Colonic mucosa (tissue), 4 donors: ENCODE data around the gene DTX3. TPM values are rescaled to one million over a fixed set of nuclear protein-coding genes. Genes with fewer than 3 reads are reported as not detected.
"Not testable (repeated sequence)": the region's sequence is repeated elsewhere in the genome, so short reads cannot be mapped to it uniquely, and the experiment has no call there.

ENCODE experiments used
- DNase-seq: peaks from one replicate; pipeline ENCODE4 v3.0.0-alpha.2; 2020
- H3K27ac ChIP-seq: fragments of 200-600 bp; one replicate; pipeline ENCODE4 v1.8.0; 2021
- H3K27me3 ChIP-seq: fragments of 200-600 bp; one replicate; pipeline ENCODE4 v1.8.0; 2021
- H3K36me3 ChIP-seq: fragments of 200-600 bp; one replicate; pipeline ENCODE4 v1.8.0; 2021
- H3K4me1 ChIP-seq: fragments of 200-600 bp; one replicate; pipeline ENCODE4 v1.8.0; 2021; ENCODE audit warnings: mild to moderate bottlenecking
- H3K4me3 ChIP-seq: fragments of 200-600 bp; one replicate; pipeline ENCODE4 v1.8.0; 2021
- H3K9ac ChIP-seq, 2 donors: one replicate each; pipeline ENCODE4 v1.7.0; 2013; ENCODE audit warnings: control low read depth in 2 of 2, low read depth in 2 of 2, low read length in 2 of 2
- H3K9me3 ChIP-seq: fragments of 200-600 bp; one replicate; pipeline ENCODE4 v1.8.0; 2021
- intact Hi-C: fragments of 100-400 bp; cut with DNase I; formaldehyde crosslinking; loops from one replicate; pipeline ENCODE4 v1.14.1; 2022
- total RNA-seq, 2 donors: library from RNA; stranded (reverse); fragmentation: NEBNext Ultra II Directional in 1 of 2; extraction: Animal tissue kit (Norgen Biotek cat#: 25700) in 1 of 2; gene quantifications; one replicate each; pipeline ENCODE4 v1.2.1, GENCODE V29; 2021
- TF ChIP-seq, protein P1 (sequence below): fragments of 200-600 bp; IDR thresholded peaks from one replicate; pipeline ENCODE4 v1.8.0; 2022; ENCODE audit warnings: antibody characterized with exemption, mild to moderate bottlenecking
- donor health status: healthy.
- donor health status: DM: no; HTN: no; CAD: no.
- donor health status: DM: no; HTN: no; CAD: no.

DTX3 gene
- total RNA-seq, 2 donors from 2014 or later: 3.4 to 7.4 TPM

DNA sequence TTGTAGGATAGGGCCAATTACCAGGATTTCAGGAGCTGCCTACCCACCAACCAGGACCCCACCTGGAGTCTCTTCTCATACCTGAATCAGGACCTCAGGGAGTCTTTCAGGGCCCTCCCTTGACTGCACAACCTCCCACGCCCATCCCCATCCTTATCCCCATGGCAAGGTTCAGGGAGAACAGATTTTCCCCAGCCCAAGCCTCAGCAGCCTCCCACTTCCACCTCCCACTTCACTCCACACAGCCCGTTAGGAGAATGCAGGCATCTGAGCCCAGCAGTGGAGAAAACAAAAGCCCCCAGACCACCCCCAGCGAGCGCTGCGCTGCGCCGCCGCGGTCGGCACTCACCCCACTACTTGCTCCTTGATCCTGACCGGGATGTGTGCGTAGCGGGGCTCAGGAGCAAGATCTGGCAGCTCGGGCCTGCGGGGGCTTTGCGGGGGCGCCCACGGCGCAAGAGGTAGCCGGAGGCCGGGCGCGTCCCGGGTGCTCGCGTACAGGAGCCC is 27.0 kb downstream of the DTX3 start:
- H3K9me3 ChIP-seq: no peaks in the 10 kb centered on the region
- TF ChIP-seq, protein P1, sequence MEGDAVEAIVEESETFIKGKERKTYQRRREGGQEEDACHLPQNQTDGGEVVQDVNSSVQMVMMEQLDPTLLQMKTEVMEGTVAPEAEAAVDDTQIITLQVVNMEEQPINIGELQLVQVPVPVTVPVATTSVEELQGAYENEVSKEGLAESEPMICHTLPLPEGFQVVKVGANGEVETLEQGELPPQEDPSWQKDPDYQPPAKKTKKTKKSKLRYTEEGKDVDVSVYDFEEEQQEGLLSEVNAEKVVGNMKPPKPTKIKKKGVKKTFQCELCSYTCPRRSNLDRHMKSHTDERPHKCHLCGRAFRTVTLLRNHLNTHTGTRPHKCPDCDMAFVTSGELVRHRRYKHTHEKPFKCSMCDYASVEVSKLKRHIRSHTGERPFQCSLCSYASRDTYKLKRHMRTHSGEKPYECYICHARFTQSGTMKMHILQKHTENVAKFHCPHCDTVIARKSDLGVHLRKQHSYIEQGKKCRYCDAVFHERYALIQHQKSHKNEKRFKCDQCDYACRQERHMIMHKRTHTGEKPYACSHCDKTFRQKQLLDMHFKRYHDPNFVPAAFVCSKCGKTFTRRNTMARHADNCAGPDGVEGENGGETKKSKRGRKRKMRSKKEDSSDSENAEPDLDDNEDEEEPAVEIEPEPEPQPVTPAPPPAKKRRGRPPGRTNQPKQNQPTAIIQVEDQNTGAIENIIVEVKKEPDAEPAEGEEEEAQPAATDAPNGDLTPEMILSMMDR: no peak
- H3K36me3 ChIP-seq: no peaks in the 10 kb centered on the region
- H3K4me1 ChIP-seq: peaks cover 3% of the 10 kb centered on the region
- no peak overlapping the region for H3K9ac ChIP-seq
- no peak for DNase-seq
- no peak overlapping the region for H3K27ac ChIP-seq
- intact Hi-C loops: no loop called here
- peaks cover 56% of the 10 kb centered on the region for H3K27me3 ChIP-seq
- H3K4me3 ChIP-seq: no peak overlapping the region

DNA sequence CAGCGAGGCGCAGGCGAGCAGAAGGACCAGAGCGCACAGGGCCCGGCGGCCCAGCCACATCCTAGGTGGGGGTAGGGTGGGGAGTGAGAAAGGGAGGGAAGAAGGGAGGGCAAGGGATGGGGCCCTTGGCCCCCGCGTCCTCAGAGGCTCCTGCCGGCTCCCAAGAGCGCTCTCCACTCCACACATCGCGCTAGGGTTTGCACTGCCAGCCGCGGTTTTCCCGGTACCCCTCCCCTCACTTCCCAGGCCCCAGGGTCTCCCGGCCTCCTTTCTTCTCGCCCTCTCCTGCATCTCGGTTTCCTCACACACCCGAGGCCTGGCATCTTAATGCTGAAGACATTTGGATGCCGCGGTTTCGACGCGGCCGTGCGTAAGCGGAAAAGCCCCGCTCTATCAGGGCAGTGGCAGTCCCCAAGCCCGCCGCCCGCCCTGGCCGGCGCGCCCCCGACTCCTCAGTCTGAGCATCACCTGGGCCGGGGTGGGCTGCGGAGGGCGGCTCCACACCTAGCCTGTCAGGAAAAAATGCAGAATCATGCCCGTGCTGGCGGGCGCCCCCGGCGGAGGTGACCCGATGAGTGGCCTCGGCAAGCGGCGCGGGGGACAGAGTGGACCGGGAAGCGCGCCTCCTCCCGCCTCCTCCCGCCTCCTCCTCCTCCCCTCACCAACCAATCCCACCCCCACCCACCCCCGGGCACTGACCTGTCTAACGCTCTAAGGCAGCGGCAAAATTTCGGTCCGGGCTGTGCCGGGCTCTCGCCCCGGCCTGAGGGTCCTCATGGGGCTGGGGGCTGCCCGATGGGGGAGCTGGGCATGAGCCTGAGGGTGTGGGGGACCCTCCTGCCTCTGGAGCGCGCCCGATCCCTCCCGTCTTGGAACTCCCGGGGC is 27.7 kb downstream of the DTX3 start:
- peak overlapping the region; percentile 40 for H3K4me3 ChIP-seq
- H3K36me3 ChIP-seq: no peaks in the 10 kb centered on the region
- no peak overlapping the region for H3K9ac ChIP-seq
- peaks cover 50% of the 10 kb centered on the region for H3K27me3 ChIP-seq
- H3K9me3 ChIP-seq: no peaks in the 10 kb centered on the region
- peaks cover 3% of the 10 kb centered on the region for H3K4me1 ChIP-seq
- no peak overlapping the region for H3K27ac ChIP-seq
- intact Hi-C loops: no loop called here
- TF ChIP-seq, protein P1: no peak
- DNase-seq: no peak

DNA sequence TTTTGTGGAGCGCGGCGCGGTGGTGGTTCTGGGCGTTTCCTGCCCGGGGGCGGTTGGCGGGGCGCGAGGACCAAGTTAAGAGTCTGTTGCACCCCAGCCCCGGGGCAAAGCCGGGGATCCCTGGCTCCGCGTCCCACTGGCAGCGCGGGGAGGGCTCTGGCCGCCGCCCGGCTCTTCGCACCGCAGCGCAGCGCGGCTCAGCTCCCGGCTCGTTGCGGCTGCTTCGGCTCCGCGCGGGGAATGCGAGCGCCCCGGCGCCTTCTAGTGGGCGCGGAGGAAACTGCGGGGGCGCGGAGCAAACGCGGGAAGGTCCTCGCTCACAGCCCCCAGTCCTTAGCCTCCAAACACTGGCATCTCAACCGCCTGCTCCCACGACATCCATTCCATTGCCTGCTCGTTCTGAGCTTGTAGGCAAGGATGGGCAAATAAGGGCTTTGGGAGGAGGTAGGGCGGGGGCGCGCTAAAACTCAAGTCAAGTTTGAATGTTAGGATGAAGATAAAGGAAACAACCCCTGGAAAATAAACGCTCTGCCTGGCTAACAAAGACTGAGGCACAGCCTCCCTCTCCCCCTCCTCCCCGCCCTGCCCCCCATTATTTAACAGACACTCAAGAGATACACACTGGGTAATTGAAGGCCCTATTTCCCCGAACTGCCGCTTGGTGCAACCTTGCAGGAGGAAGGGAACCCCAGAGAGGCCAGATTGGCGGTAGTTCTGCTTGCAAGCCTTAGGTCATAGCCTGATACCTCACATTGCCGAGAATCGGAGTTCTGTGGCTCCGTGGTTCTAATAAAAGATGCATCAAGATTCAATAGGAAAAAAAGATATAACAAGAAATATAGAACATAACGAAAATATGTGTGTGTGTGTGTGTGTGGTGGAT is 28.6 kb downstream of the DTX3 start, which contains the start of gene B4GALNT1:
TSS of gene B4GALNT1 (minus strand) at position 244 of the 883 bp plus-strand sequence. CDS start 1,069 bp downstream, outside the sequence.
- Histone ChIP-seq H3K27ac (no peak within 1 kb of the TSS), H3K4me3 (peak within 1 kb of the TSS; percentile 40), H3K9me3 (no peaks in the 10 kb centered on the region), H3K4me1 (peaks cover 3% of the 10 kb centered on the region), H3K9ac (no peak within 1 kb of the TSS), H3K27me3 (peaks cover 42% of the 10 kb centered on the region), H3K36me3 (no peaks in the 10 kb centered on the region)
- intact Hi-C loops: no loop called here
- peak; percentile 33 for DNase-seq
- TF ChIP-seq, protein P1: peak; percentile 89

GRCh38 chr12:57636731-57637130 is 32.1 kb downstream of the DTX3 start:
- H3K4me3 ChIP-seq, intact Hi-C loops, H3K9ac ChIP-seq, H3K9me3 ChIP-seq, H3K36me3 ChIP-seq, H3K4me1 ChIP-seq, H3K27ac ChIP-seq, DNase-seq: not testable (repeated sequence)
- peaks cover 16% of the 10 kb centered on the region for H3K27me3 ChIP-seq

DNA sequence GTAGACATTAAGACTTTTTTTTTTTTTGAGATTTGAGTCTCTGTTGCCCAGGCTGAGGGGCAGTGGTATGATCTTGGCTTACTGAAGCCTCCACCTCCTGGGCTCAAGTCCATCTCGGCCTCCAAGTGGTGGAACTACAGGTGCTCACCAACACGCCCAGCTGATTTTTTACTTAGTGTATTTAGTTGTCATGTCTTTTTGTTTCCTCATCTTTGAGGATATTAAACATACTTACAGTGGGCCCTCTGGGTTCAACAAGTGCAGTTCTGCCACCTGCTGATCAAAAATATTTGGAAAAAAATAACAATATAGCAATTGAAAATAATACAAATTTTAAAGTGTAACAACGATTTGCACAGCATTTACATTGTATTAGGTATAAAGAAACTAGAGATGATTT is 32.7 kb downstream of the DTX3 start:
- Histone ChIP-seq H3K9ac (no peak overlapping the region), H3K4me1 (peaks cover 3% of the 10 kb centered on the region), H3K27ac (no peak overlapping the region), H3K9me3 (no peaks in the 10 kb centered on the region), H3K4me3 (no peak overlapping the region), H3K27me3 (peaks cover 10% of the 10 kb centered on the region), H3K36me3 (no peaks in the 10 kb centered on the region)
- intact Hi-C loops: no loop called here
- no peak for DNase-seq
- TF ChIP-seq, protein P1: no peak
